Activated CD8-positive, alpha-beta memory T cell treated with anti-CD3 and anti-CD28 coated beads, Interleukin-2, amount 50 U/mL, for 24 hours (primary cell): ENCODE data around the gene FTO.

Experiments
- DNase-seq: peaks from one replicate; pipeline ENCODE4 v3.0.0-alpha.2; 2020; ENCODE audit errors: extremely low read depth

The FTO gene

DNA sequence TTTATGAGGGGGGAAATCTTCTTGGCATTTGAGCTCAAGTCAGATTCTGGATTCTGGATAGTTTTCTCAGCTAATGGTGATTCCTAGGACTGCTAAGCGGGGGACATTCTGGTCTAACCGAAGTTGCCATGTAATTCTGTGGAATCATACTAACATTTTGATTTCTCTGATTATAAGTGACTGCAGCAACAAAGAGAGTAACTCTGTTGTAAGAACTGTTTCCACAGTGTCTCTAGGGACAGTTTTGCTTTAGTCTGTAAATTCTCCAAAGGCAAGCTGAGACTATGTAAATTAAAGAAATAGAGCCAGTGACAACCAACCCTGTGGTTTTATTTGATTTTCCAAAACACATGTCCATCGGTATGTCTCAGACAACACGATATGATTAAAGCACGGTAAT is 296.4 kb downstream of the FTO start:
- DNase-seq: no peak

DNA sequence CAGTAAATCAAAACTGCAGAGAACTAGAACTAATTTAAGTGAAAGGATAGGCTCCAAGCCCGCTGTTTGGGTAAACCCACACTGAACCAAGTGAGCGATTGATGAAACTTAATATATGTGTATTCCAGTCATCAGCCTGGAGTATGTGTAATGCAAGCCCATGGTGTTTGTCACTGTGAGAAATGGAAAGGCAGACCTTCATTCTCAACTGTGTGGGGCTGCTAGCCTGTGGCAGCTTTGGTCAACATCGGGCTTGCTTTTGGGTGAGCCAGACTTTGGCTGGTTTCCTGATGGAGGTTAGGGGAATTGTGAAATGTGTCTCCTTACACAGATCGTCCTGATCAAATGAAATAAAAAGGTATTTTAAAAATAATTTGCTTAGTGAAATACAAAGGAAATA is 302.7 kb downstream of the FTO start:
- no peak for DNase-seq

DNA sequence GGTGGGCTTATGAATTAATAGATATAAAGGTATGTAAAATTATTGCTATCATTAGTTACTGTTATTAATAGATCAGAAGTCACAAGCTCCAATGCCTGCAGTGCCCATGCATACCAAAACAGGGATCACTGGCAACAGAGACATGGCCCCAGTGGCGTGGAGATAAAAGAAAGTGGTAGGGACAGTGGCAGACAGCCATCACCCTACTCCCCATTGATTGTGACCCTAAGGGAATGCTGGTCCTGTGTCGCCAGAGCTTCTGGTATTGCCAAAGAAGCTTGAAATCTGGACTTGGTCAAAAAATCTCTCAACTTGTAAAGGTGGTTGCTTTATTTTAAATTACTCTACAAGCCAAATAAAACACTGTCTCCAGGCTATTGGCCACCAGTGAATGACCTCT is 303.5 kb downstream of the FTO start:
- DNase-seq: no peak

DNA sequence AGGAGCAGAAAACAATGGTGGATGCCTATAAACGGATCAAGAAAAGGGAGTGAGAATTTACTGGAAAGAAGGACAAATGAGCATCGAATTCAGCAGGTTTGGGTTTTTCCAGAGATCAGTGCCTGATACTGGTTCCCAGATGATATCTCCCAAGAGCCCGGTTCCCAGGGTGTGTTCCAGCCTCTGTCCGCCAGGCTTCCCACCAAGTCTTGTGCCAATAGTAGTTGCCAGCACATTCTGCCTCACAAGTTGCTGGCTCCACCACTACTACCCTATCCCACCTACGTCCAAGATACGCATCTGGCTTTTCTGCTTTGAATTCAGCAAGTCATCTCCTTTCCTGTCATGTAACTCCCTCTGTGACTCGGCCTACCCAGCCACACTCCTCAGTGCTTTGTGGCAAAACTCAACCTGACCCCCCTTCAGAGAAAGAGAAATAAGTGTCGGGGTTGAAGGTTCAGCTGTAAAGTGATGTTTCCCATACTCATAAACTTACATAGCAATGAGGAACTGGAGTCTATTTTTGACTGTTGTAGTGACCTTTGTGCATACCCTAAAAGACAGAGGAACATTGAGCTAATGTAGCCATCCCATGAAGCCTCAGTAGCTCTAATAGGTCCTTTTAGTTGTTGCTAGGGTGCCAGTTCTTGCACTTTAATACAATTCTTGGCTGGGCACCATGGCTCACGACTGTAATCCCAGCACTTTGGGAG is 305.7 kb downstream of the FTO start:
- DNase-seq: no peak

DNA sequence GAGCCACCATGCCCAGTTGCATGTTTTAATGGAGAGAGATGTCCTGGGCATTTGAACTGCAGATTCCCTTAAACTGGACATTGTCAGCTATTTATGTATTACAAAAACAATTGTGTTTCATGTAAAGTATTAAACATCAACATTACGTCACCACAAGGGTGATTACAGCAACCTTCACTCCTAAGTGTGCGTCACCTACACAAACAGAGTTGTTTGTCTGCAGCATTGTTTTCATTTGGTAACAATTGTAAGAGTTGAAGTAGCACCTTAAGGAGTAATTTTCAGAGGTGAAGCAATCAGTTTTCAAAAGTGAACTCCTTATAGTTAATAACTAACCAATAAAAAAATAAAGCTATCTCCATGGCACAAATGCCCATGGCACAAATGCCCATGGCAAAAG is 311.2 kb downstream of the FTO start:
- no peak for DNase-seq

DNA sequence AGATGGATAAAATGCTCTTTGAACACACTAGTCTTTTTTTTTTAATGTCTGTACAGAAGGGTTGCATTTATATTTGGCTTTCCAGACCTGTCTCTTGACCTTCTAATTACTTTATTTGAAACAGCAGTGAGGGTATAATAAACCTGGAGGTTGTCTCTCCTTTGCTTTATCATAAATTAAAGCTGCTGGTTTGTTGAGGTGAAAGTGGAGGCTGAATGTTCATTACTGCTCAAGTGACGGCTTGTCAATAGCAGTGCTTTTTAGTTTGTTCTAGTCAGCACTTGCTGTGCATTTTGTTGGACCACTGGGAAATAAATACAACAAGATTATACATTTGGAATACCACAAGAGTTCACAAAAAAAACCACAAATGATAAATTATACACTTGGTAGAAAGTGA is 318.4 kb downstream of the FTO start:
- no peak for DNase-seq

DNA sequence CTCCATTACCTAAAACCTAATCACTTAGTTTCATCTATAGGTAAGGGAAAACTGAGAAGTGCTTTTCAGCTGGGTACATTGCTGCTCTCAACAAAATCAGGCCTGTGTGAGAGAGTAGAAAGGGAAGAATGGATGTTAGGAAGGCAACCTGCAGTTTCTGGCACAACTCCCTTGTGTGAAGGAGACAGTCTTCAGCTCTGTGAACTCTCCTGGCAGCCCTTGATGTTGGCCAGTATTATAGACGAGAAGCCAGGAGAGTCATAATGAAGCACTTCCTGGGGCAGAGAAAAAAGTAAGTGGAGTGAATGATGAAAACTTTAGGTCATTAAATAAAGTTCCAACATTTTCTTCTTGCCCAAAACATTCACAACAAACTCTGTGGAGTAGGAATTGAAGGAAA is 322.5 kb downstream of the FTO start:
- DNase-seq: no peak

DNA sequence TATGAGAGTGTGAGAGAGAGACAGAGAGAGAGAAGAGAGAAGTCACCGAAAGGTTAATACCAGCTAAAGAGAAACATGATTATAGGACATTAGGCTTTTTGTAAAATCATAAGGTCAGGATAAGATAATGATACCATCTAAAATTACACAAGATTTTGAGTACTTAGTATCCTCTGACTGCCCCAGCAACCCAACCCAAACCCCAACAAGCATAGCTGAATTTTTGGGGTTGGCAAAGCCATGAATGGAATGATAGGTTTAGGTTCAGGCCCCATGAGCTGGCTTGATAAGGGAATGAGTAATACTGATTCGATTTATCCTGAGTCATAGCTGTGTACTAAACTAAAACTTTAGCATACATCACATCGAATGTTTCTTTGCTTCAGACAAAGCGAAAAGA is 323.1 kb downstream of the FTO start:
- DNase-seq: no peak

DNA sequence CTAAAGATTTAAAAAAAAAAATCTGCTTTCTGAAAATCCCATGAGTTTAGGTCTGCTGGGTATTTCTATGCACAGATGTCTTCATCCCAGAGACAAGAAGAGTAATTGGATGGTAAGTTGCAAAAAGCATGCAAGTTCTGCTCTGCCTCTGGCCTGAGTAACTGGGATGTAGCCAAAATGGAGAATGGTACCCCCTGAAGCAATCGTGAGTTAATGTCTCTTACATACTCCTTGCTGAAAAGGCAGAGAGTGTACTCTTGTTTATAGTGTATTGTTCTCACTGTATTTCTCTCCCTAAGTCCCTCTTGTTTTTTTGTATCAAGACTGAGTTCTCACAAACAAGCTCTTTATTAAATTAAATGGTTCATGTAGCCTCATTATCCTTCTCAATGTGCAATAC is 323.6 kb downstream of the FTO start:
- no peak for DNase-seq

DNA sequence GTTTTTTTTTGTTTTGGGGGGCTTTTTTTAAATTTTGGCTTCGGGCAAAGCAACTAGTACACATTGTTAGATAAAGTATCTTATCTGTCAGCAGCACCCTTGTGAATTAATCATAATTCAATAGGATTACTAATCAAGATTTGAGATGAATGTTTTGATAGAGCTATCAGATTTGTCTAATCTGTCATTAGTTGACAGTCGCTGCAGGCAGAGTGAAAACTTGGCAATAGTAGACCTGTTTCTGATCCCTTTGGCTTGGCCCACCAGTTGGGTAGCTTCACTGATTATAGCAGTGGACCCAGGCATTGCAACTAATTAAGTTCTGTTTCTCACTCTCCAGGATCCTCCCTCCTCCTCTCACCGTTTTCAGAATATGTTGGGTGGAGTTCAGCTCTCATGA is 324.0 kb downstream of the FTO start:
- no peak for DNase-seq

DNA sequence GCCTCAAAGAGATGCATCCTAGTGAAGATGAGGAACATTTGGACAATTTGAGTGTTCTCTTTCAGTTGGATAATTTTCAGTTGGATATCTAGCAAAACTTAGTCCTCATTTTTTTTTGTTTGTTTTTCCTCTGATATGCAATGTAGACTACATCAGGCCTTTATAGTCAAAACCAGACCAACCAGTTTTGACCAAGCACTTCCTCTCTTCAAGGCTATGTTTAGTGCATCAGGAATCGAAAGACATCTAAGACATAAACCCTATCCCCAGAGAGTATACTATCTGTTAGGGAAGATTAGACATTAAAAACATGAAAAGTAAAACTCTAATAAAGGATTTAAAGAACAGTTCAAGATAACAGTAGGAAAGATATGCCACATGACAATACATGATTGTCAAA is 326.5 kb downstream of the FTO start:
- DNase-seq: no peak

DNA sequence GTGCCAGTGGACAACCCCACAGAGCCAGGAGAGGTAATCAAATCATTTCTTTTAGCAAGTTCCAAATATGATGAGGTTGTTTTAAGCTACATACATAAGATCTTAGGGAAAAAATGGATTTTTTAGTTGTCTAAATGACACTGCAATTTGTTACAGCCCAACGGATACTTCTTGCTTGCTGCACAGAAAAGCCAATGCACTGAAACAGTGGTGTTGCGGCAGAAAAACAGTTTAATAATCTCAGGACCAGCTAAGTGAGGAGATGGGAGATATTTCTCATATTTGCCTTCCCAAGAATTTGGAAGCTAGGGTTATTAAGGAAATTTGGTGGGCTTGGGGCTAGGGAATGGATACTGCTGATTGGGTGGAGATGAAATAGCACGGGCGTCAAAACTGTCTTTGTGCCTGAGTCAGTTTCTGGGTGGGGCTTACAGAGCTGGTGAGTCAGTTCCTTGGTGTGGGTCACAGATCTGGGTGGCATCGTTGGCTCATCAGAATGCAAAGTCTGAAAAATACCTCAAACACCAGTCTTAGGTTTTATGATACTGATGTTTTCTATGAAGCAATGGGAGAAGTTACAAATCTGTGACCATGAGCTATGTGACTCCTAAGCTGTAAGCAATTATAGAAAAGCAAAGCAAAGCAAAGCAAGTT is 327.3 kb downstream of the FTO start:
- DNase-seq: no peak

DNA sequence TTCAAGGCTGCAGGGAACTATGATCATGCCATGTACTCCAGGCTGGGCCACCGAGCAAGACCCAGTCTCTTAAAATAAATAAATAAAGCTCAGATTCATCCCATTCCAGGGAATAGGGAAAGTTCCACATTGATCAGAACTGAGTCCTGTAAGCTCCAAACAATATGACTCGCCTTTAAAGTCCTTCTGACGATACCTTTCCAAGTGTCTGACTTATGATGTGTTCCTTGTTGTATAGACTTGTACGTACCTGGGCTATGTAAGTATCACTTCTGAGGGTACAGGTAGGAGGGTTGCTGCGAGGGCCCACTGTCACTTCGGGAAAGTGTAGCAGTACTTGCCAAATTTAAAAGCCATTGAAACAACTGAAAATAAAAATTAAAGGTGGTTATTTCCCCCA is 329.8 kb downstream of the FTO start:
- DNase-seq: no peak

DNA sequence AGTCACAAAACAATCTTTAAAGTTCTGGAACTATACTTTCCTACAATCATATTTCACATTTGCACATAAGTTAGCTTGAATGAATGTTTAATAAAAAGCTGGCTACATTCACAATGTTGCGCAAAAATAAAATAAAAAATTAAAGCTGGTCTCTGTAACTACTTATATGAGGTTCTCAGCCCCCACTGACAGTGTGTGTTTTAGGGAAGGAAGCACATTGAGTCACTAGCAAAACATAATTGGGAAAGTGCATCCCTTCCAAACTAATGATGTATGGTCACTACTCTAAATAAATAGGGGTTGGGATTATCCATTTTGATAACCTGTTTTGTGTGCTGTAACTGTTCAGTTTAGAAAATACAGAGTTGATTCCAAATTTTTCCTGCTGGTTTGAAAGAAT is 330.7 kb downstream of the FTO start:
- no peak for DNase-seq

DNA sequence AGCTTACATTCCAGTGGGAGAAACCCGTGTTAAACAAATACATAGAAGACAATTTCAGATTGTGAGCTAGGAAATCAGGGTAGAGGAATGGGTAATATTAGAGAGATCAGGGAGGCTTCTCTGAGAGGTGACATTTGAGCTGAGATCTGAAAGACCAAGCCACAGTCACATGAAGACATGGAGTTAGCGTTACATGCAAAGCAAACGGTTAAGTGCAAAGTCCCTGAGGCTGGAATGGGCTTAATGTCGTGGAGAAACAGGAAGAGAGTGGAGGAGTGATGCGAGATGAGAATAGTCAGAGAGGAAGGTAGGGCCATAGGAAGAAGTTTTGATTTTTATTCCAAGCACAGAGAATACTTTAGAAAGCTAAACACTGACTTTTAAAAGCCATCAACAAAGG is 336.5 kb downstream of the FTO start:
- no peak for DNase-seq

DNA sequence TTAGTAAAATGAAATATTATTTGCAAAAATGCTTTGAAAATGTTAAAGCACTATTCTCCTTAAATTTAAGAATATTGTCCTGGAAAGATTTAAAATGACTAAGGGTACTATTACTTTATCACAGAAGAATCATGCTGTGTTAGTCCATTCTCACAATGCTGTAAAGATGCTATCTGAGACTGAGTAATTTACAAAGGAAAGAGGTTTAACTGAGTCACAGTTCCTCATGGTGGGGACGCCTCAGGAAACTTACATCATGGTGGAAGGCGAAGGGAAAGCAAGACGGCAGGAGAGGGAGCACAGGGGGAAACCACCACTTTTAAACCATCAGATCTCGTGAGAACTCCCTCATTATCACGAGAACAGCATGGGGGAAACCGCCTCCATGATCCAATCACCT is 337.0 kb downstream of the FTO start:
- DNase-seq: no peak

DNA sequence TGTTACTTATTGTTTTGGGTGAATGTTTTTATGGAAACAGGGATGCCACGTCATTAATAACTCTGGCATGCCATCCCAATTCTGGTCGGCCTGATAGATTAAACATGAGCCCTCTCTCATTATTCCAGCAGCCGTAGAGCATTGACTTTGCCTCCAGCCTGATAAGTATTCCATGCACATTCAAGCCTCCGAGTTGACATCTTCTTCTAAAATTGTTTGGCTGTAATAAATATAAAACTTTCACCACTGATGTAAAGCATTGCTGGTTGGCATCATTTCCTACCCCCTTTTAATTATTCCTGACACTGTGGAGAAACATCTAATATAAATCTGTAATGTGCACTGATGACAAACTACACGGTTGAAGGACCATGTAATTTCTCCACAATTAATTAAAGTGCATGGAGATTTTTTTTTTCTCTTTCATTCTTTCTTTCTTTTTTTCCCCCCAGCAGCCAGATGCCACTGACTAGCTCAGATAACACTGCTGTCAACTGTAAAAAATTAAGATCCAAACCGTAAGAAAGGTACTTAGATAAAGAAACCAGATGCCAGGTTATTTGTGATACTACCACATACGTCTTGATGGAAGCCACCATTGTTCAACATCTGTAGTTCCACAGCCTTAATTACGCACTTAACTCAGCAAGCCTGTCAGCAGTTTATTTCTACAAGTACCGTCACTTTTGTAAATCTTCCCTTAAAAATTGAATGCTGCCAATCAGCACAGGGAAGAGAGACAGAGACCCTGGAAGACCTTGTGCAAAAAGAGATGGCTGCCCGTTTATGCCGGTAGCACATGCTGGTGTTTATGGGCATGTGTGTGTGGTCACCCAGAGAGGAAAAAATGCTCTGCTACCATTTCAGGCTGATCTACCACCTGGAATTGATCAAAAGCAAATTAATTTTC is 344.9 kb downstream of the FTO start:
- no peak for DNase-seq

DNA sequence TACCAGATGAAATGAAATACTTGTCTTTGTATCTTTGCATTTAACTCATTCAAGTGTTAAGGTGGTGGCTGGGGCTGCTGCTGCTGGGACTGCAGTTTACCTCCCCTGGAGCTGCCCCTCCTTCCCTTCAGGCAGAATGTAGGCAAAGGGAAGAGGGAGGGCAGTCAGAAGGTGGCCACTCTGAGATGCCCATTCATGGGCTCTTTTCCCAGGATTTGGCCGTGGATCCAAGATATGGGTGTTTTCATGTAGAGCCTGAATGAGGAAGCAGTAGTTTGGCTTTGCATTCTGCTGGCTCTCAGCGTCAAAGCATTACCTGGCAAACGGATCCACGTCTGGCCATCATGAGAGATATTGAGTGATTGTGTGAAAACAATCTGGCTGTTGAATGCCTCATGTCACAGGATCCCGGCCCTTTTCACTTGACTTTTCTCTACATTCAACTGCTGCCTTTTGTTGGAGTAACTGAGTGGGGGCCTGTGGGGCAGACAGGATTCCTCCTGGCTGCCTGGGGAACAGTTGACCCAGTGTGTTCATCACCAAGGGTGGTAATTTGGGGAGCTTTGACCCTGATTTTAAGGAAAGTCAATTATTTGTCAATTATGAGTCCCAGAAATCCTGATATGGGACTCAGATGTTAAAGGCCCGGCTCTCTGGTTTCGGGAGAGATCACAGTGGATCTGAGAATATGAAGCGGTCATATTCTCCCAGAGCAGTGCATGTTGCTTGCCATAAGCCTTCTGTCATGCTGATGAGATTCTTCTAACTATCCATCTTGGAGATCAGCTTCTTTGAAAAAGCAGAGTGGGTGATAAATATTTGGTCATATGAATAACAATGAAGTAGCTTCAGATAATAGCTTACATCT is 345.9 kb downstream of the FTO start:
- no peak for DNase-seq

DNA sequence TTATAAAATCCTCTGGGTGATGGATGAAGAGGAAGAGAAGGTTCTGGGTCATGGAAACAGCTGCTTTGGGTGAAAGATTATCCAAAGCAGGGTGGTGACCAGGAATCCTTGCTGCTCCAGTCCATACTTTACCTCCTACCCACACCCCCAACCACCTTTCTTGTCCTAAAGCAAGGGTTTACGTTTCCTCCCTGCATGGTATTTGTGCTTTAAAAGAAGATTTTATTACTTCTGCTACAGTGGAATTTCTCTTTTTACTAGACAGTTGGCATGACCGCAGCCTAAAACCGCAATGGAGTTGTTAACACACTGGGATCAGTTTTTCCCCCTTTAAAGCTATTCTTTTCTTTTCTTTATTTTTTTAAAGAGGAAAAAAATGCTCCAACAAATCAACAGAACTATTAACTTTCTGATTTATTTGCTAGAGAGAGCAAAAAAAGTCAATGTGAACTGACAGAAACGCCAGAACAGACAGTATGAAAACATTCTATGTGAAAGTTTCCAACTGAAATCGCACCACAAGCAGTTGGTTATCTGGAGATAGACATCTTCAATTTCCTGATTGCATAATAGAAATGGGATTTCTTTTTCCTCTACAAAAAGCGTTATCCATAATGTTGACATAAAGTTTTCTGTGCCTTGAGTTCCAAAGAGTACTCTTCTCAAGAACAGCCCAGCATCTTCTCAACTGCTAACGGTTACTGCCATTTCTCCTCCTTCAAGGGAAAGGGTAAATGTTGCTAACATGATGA is 346.7 kb downstream of the FTO start:
- DNase-seq: no peak

DNA sequence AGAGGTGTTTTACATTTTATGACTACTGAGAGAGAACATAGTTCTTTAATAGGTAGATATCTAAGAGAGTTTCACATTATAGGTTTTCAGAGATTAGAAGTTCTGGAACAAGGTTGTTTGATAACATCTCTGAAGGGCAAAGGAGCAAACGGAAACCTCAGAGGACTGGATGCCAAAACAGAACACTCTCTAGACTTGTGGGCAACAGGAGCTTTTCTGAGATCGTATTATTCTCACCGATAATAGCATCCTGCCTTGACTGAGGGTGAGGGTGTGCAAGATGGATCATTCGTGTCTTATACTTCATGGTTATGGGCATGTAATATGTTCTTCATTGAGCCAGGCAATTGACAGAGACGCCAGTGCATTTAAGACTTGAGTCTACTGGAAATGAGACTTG is 347.9 kb downstream of the FTO start:
- no peak for DNase-seq

DNA sequence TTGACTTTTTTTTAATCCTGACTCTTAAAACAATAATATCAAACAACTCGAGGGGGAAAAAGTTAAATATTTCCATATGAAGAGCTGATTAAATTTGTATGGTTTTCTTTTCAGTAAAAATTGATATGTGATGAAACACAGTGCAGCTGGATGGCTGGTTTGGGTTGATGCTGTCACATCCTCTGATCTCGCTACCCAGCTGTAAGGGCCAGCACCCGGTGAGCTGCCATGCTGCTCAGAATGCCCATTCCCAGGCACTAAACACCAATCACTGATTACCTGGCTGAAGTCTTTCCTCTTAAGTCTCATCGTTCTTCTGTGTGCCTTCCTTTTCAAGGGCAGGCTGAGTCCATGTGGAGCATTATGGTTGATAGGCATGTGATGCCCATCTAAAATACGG is 348.3 kb downstream of the FTO start:
- no peak for DNase-seq
